BJ (cell line): ENCODE results near the gene LRRC25. TPM values are rescaled to one million over a fixed set of nuclear protein-coding genes. Genes with fewer than 3 reads are reported as not detected.
A peak's percentile ranks its signal among the peaks of the same experiment; 100 is the strongest.

Experiments
- CTCF ChIA-PET: fragments of 350-600 bp; formaldehyde crosslinking; extraction: SDS; loops from one replicate; lab custom pipeline; 2021; ENCODE audit warnings: antibody characterized with exemption, inconsistent platforms; lab: Yijun Ruan, JAX
- POLR2A ChIA-PET: fragments of 300-600 bp; sonication (Branson Sonifier 250); formaldehyde crosslinking; extraction: SDS; loops from one replicate; lab custom pipeline; 2021; ENCODE audit warnings: antibody characterized with exemption; lab: Charles Lee
- DNase-seq: peaks from one replicate; pipeline ENCODE4 v3.0.0-alpha.2; 2011; ENCODE audit warnings: low read depth
- H3K27me3 ChIP-seq: 2 replicates; pipeline ENCODE4 v1.6.0; 2011; ENCODE audit warnings: low read length; ENCODE audit not compliant: control insufficient read depth, insufficient read depth
- H3K36me3 ChIP-seq: 2 replicates; pipeline ENCODE4 v1.5.1; 2011; ENCODE audit warnings: low read length; ENCODE audit not compliant: control insufficient read depth, insufficient read depth
- H3K4me3 ChIP-seq: 2 replicates; pipeline ENCODE4 v1.5.1; 2011; ENCODE audit warnings: low read depth, mild to moderate bottlenecking, control low read depth, low read length
- polyA plus RNA-seq: library from polyadenylated mRNA; depleted of rRNA; stranded (reverse); fragments of >200 nt; gene quantifications from 2 replicates; pipeline ENCODE4 v1.2.3, GENCODE V29; 2011
- TF ChIP-seq, protein P1 (sequence below): IDR thresholded peaks from 2 replicates; pipeline ENCODE4 v1.5.1; 2011; ENCODE audit warnings: low read depth, mild to moderate bottlenecking, control low read depth, inconsistent platforms, low read length, moderate library complexity; ENCODE audit not compliant: insufficient read depth

Gene LRRC25
- polyA plus RNA-seq, 1 experiment, result 0.06 TPM

DNA sequence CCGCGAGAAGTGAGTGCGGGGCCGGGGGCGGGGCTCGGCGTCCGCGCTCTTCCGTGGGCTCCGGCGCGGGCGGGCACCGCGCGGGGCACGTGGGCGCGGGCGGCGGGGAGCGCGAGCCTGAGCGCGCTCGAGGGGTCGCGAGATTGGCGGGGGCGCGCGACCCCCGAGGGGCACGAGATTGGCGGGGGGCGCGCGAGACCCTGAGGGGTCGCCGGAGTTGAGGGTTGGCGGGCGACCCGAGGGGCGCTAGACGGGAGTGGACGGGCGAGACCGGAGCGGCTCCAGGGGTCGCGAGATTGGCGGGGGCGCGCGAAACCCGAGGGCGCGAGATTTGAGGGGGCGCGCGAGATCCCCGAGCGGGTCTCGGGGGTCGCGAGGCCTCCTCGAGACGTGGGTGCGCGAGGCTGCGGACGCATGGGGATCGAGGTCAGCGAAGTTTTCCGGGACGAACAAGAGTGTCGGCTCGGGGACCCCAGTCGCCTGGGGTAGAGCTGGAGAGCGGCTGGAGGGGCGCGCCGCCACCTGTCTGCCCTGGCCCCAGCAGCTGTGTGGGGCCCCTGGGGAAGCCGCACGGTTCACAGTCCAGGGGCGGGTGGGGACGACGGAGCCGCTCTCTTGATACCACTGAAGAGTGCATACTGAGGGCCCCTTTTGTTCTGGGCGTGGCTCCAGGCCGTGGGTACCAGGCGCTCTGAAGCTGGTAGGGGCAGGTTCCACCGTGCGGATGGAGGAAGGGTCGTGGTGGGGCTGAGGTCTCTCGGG, 22.5 kb upstream of the LRRC25 start:
- no peak for DNase-seq
- peak overlapping the region; percentile 87 for H3K4me3 ChIP-seq
- peaks cover 2% of the 10 kb centered on the region; the same call in 1 of the 2 replicates for H3K36me3 ChIP-seq
- no peaks in the 10 kb centered on the region for H3K27me3 ChIP-seq
- POLR2A ChIA-PET, result no interaction called here
- CTCF ChIA-PET, result interaction anchor here (0.6 to 12.0 kb wide), 11 partner anchors 10 to 207 kb away, joined by 3 to 101 read pairs (median 4); partner anchors contain the start of gene GDF15
- TF ChIP-seq, protein P1, sequence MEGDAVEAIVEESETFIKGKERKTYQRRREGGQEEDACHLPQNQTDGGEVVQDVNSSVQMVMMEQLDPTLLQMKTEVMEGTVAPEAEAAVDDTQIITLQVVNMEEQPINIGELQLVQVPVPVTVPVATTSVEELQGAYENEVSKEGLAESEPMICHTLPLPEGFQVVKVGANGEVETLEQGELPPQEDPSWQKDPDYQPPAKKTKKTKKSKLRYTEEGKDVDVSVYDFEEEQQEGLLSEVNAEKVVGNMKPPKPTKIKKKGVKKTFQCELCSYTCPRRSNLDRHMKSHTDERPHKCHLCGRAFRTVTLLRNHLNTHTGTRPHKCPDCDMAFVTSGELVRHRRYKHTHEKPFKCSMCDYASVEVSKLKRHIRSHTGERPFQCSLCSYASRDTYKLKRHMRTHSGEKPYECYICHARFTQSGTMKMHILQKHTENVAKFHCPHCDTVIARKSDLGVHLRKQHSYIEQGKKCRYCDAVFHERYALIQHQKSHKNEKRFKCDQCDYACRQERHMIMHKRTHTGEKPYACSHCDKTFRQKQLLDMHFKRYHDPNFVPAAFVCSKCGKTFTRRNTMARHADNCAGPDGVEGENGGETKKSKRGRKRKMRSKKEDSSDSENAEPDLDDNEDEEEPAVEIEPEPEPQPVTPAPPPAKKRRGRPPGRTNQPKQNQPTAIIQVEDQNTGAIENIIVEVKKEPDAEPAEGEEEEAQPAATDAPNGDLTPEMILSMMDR, result no peak

DNA sequence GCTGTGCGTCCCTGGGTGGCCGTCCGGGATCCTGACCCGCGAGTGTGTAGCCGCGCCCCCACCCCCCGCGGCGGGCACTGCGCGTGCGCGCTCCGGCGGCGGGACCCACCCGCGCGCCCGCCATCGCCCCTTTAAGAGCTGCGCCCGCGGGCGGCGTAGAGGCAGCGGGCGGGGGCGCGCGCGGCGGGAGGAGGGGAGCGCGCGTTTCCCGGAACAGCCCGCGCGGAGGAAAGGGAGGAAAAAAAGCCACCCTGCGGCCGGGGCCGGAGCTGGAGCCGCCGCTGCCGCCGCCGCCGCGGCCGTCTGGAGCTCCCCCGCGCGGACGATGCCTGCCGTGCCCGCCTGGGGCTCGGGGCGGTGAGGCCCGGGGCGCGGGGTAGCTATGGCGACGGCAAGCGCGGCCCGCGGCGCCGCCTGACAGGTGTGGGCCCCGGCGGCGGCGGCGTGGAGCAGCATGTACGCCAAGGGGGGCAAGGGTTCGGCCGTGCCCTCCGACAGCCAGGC, 21.8 kb upstream of the LRRC25 start, which contains the start of gene SSBP4:
TSS of gene SSBP4 (plus strand) at position 204 of the 504 bp plus-strand sequence. CDS start at position 455, 251 bp downstream.
- Histone ChIP-seq H3K4me3 (peak within 1 kb of the TSS; percentile 87), H3K27me3 (no peaks in the 10 kb centered on the region), H3K36me3 (peaks cover 2% of the 10 kb centered on the region; the same call in 1 of the 2 replicates)
- no peak for DNase-seq
- POLR2A ChIA-PET, result no interaction called here
- TF ChIP-seq, protein P1, result no peak
- CTCF ChIA-PET, result interaction anchor here (0.6 to 12.0 kb wide), 11 partner anchors 9 to 274 kb away, joined by 3 to 101 read pairs (median 4); partner anchors contain the start of genes GDF15 and MPV17L2

DNA sequence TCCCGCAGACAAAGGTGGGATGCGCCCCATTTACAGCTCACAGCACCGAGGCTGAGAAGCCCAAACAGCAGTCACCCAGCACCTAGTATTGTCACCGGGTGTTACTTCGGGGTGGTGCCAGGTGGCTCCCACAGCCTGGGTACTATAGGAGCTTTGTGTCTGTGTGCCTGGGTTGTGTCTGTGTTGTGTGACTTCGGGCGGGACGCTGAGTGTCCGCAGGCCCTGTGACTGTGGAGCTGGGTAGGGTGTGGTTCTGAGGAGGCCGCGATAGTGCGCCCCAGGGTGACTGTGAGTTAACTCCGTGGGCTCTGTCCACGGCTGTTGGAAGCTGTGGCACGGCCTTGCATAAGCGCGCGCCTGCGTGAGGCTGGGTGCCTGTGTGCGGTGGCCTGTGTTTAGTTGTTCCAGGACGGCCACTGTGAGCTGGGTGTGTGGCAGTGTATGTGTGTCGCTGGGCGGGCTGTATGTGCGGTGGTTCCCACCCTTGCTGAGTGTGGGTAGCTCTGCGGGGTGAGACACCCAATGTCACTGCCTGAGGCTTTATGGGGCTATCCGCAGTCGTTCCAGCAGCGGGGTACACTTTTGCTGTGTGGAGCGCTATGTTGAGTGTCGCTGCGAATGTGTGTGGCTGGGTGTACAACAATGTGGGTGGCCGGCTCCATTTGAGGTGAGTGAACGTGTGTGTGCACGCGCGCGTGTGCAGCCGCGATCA, 21.2 kb upstream of the LRRC25 start:
- DNase-seq, result no peak
- TF ChIP-seq, protein P1, result no peak
- ChIA-PET POLR2A (no interaction called here), CTCF (interaction anchor here (0.6 to 12.0 kb wide), 11 partner anchors 8 to 275 kb away, joined by 3 to 101 read pairs (median 4); partner anchors contain the start of genes GDF15 and MPV17L2)
- Histone ChIP-seq H3K4me3 (peak overlapping the region; percentile 87), H3K36me3 (peaks cover 2% of the 10 kb centered on the region; the same call in 1 of the 2 replicates), H3K27me3 (no peaks in the 10 kb centered on the region)

DNA sequence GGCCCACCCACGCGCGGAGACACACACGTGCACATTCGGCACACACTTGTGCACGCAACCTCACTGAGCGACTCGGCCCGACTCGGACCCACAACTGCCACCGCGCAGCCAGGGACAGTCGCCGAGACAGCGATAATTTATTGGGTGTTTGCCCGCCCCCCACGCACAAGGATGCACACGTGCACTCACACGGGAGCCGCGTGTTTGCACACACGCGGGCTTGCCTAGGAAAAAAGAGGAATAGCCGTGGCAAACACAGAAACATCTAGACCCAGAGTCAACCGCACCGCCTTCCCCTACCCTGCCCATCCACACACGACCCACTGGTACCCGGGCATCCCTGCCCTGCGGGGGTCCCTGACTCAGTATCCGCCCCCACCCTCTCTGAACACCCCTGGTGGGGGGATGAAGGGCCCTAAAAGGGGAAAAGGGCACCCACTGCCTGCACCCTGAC, 20.6 kb upstream of the LRRC25 start:
- Histone ChIP-seq H3K4me3 (0 out of 2 replicates have a peak overlapping the region, but pooled peaks have one; percentile 20), H3K27me3 (no peaks in the 10 kb centered on the region)
- CTCF ChIA-PET, result interaction anchor here (0.8 to 12.0 kb wide), 10 partner anchors 8 to 170 kb away, joined by 3 to 101 read pairs (median 5); partner anchors contain the start of genes GDF15 and REX1BD

More for the DNA sequence above, 20.6 kb upstream of the LRRC25 start:
- peaks cover 2% of the 10 kb centered on the region; the same call in 1 of the 2 replicates for H3K36me3 ChIP-seq
- DNase-seq, result no peak
- POLR2A ChIA-PET, result interaction anchor here (0.6 to 0.7 kb wide), 2 partner anchors 102 to 136 kb away, joined by 3 read pairs; no protein-coding TSS in a partner anchor
- TF ChIP-seq, protein P1, result no peak
